ENCODE results near the gene MRPS2.

The MRPS2 gene

DNA sequence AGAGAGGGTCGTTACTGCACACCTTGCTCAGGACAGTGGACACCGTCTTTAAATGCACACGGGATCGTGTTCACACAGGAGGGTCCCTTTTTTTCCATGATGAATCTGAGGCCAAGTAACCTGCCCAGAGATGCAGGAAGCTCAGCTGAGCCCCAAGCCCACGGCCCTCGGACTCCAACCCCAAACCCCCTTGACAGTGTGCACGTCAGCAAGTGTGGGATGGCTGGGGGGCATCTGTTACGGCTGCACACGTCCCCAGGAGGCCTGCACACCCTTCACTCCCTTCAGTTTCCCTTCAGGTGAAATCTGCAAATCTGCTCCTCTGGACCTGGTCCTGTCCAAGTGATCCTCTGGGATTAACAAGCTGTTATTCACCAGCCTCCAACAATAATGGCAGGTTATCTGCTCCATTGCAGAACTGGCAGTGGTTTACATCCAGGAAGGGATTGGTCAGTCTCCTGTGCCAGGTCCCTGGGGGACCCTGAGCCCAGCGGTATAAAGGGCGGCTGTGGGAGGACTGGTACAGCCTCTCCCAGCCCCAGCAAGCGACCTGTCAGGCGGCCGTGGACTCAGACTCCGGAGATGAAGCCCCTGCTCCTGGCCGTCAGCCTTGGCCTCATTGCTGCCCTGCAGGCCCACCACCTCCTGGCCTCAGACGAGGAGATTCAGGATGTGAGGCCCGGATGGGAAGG, 20.6 kb downstream of the MRPS2 start, which contains the start of gene LCN1:
LCN1 (plus strand) TSS at position 525 of the 692 bp plus-strand sequence; CDS start at position 583, 58 bp downstream.
- no peak for DNase-seq (ENCODE audit: extremely low spot score)
- ChIA-PET CTCF (no interaction called here), POLR2A (no interaction called here)
- TF ChIP-seq, protein P1, sequence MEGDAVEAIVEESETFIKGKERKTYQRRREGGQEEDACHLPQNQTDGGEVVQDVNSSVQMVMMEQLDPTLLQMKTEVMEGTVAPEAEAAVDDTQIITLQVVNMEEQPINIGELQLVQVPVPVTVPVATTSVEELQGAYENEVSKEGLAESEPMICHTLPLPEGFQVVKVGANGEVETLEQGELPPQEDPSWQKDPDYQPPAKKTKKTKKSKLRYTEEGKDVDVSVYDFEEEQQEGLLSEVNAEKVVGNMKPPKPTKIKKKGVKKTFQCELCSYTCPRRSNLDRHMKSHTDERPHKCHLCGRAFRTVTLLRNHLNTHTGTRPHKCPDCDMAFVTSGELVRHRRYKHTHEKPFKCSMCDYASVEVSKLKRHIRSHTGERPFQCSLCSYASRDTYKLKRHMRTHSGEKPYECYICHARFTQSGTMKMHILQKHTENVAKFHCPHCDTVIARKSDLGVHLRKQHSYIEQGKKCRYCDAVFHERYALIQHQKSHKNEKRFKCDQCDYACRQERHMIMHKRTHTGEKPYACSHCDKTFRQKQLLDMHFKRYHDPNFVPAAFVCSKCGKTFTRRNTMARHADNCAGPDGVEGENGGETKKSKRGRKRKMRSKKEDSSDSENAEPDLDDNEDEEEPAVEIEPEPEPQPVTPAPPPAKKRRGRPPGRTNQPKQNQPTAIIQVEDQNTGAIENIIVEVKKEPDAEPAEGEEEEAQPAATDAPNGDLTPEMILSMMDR (IDR thresholded peaks at IDR 0.05; ENCODE audit: control extremely low read depth, extremely low read depth, low read depth, missing control alignments) = no peak

GRCh38 chr9:135521608-135522095, 21.2 kb downstream of the MRPS2 start:
- CTCF ChIA-PET = no interaction called here
- TF ChIP-seq, protein P1 (IDR thresholded peaks at IDR 0.05; ENCODE audit: control extremely low read depth, extremely low read depth, low read depth, missing control alignments) = no peak
- DNase-seq (ENCODE audit: extremely low spot score) = no peak
- POLR2A ChIA-PET = no interaction called here

DNA sequence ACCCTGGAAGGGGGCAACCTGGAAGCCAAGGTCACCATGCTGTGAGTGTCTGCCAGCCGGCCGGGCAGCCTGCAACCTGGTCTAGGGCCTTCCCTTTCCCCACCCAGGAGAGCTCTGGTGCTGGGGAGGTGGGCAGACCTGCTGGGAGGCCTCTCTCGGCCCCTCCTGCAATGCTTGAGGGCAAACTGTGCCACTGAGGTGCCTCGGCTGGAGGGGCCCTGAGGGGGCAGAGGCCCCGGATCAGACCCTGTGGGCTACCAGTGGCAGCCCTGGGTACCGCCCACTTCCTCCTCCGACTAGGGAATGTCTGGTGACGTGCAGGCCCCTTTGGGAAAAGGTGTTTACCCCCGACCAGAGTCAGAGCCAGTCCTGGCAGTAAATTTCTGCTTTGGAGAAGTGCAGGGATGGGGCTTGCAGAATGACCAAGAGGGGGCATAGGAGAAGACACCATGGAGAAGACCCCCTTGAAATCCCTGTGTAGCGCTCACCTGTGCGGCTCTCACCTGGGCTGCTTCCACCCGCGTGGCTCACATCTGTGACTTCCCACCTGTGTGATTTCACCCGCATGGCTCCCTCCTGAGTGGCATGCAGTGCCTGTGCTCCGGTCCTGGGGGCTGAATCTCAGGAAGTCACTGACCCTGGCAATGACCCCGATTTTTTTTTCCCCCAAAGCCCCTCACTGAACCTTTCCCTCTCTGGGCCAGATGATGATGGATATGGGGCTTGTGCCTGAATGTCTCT, 21.8 kb downstream of the MRPS2 start:
- TF ChIP-seq, protein P1 (IDR thresholded peaks at IDR 0.05; ENCODE audit: control extremely low read depth, extremely low read depth, low read depth, missing control alignments) = no peak
- no peak for DNase-seq (ENCODE audit: extremely low spot score)
- CTCF ChIA-PET = no interaction called here
- POLR2A ChIA-PET = no interaction called here

- ChIA-PET CTCF (no interaction called here), POLR2A (no interaction called here)
- DNase-seq (ENCODE audit: extremely low spot score) = no peak
- TF ChIP-seq, protein P1 (IDR thresholded peaks at IDR 0.05; ENCODE audit: control extremely low read depth, extremely low read depth, low read depth, missing control alignments) = no peak
Measured at GRCh38 chr9:135522931-135523330, 22.4 kb downstream of the MRPS2 start.

GRCh38 chr9:135523521-135524129, 23.1 kb downstream of the MRPS2 start:
- DNase-seq (ENCODE audit: extremely low spot score) = no peak
- POLR2A ChIA-PET = no interaction called here
- CTCF ChIA-PET = no interaction called here
- TF ChIP-seq, protein P1 (IDR thresholded peaks at IDR 0.05; ENCODE audit: control extremely low read depth, extremely low read depth, low read depth, missing control alignments) = no peak

- DNase-seq (ENCODE audit: extremely low spot score) = no peak
- POLR2A ChIA-PET = no interaction called here
- CTCF ChIA-PET = no interaction called here
- TF ChIP-seq, protein P1 (IDR thresholded peaks at IDR 0.05; ENCODE audit: control extremely low read depth, extremely low read depth, low read depth, missing control alignments) = no peak
Measured at GRCh38 chr9:135524130-135524861, 23.8 kb downstream of the MRPS2 start.

Measured in GM10248 (cell line).